K562 (cell line): ENCODE measurements around the gene PTGR2.

Source experiments
- CHD2 ChIP-seq: IDR thresholded peaks from 2 replicates; pipeline ENCODE4 v1.6.1; 2011; ENCODE audit warnings: low read depth, low read length
- EP300 ChIP-seq: IDR thresholded peaks from 2 replicates; pipeline ENCODE4 v1.6.1; 2012; ENCODE audit warnings: low read length, improper control_type of control experiment
- EZH2 ChIP-seq: IDR thresholded peaks from 2 replicates; pipeline ENCODE4 v1.6.1; 2012; ENCODE audit warnings: low read depth, mild to moderate bottlenecking, inconsistent platforms, low read length, borderline replicate concordance
- KAT7 ChIP-seq: sonication (generic); formaldehyde crosslinking; IDR thresholded peaks from 2 replicates; pipeline ENCODE4 v1.8.0; 2022; ENCODE audit warnings: missing genetic modification reagents, mild to moderate bottlenecking, borderline replicate concordance
- MYNN ChIP-seq, 2 experiments: sonication (generic); formaldehyde crosslinking in 1 of 2; IDR thresholded peaks; 2 replicates each; pipeline versions ENCODE4 v1.5.0 to v1.6.1; 2016 to 2020; ENCODE audit warnings: antibody characterized with exemption in 1 of 2, missing genetic modification reagents in 1 of 2
- NR2F6 ChIP-seq: fragments of 450-650 bp; formaldehyde crosslinking; IDR thresholded peaks from 2 replicates; pipeline ENCODE4 v1.4.0; 2020; ENCODE audit warnings: mild to moderate bottlenecking
- PHF21A ChIP-seq: fragments of 450-650 bp; IDR thresholded peaks from 2 replicates; pipeline ENCODE4 v1.6.1; 2017; ENCODE audit warnings: low read depth, borderline replicate concordance
- POLR2A ChIP-seq: fragments of 450-650 bp; conservative IDR thresholded peaks from 2 replicates; pipeline ENCODE4 v1.6.1; 2016
- ZNF274 ChIP-seq: IDR thresholded peaks from 2 replicates; pipeline ENCODE4 v1.6.1; 2011; ENCODE audit warnings: low read depth, mild to moderate bottlenecking, low read length, moderate library complexity, borderline replicate concordance
- ZNF3 ChIP-seq: fragments of 250-450 bp; sonication (Bioruptor Pico); IDR thresholded peaks from 2 replicates; pipeline ENCODE4 v1.5.0; 2021; ENCODE audit warnings: mild to moderate bottlenecking, moderate library complexity
- TF ChIP-seq, protein P1 (sequence below), 3 experiments: IDR thresholded peaks in 2 of 3; conservative IDR thresholded peaks in 1 of 3; 2 replicates each; pipeline ENCODE4 v1.5.1; 2011 to 2012; ENCODE audit warnings: low read length in 3 of 3, mild to moderate bottlenecking in 3 of 3, control low read depth in 2 of 3, improper control_type of control experiment in 1 of 3, inconsistent platforms in 1 of 3, low read depth in 1 of 3, mixed read lengths in 1 of 3, moderate library complexity in 1 of 3; ENCODE audit not compliant: insufficient read depth in 2 of 3
- TF ChIP-seq, protein P2 (sequence below): fragments of 250-450 bp; sonication (Bioruptor Pico); IDR thresholded peaks from 2 replicates; pipeline ENCODE4 v1.5.0; 2020; ENCODE audit warnings: mild to moderate bottlenecking, borderline replicate concordance
- TF ChIP-seq, protein P3 (sequence below): sonication (generic); formaldehyde crosslinking; IDR thresholded peaks from 2 replicates; pipeline ENCODE4 v1.8.1; 2023; ENCODE audit warnings: missing genetic modification reagents, mild to moderate bottlenecking, borderline replicate concordance
- TF ChIP-seq, protein P4 (sequence below): fragments of 450-650 bp; IDR thresholded peaks from 2 replicates; pipeline ENCODE4 v1.6.1; 2016; ENCODE audit warnings: borderline replicate concordance

DNA sequence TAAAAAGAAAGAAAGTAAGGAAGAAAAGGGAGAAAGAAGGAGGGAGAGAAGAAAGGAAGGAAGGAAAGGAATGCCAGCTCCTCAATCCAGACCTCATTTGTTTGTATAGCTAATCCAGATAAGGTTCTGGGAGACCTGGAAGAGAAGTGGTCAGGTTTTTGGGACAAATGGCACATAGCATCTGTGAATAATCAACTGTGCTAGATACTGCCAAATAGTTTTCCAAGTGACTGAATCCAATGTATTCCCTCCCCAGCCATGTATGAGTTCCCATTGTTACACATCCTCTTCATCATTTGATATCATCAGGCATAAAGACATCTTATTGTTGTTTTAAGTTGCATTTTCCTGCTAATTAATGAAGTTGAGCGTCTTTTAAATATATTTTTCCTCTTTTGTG is 18.6 kb upstream of the PTGR2 start:
- TF ChIP-seq KAT7 (CRISPR knock-in tag) = no peak
- TF ChIP-seq ZNF274 = no peak
- TF ChIP-seq NR2F6 = no peak
- TF ChIP-seq, protein P1, sequence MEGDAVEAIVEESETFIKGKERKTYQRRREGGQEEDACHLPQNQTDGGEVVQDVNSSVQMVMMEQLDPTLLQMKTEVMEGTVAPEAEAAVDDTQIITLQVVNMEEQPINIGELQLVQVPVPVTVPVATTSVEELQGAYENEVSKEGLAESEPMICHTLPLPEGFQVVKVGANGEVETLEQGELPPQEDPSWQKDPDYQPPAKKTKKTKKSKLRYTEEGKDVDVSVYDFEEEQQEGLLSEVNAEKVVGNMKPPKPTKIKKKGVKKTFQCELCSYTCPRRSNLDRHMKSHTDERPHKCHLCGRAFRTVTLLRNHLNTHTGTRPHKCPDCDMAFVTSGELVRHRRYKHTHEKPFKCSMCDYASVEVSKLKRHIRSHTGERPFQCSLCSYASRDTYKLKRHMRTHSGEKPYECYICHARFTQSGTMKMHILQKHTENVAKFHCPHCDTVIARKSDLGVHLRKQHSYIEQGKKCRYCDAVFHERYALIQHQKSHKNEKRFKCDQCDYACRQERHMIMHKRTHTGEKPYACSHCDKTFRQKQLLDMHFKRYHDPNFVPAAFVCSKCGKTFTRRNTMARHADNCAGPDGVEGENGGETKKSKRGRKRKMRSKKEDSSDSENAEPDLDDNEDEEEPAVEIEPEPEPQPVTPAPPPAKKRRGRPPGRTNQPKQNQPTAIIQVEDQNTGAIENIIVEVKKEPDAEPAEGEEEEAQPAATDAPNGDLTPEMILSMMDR (IDR thresholded peaks at IDR 0.05 in 2 of 3, conservative IDR thresholded peaks at IDR 0.05 in 1 of 3; ENCODE audit: insufficient read depth in 2 of 3, low read depth in 1 of 3, low read length in 3 of 3) = no peak
- TF ChIP-seq MYNN (IDR thresholded peaks at IDR 0.05) = no peak
- no peak for TF ChIP-seq MYNN (CRISPR knock-in tag; IDR thresholded peaks at IDR 0.05)
- TF ChIP-seq, protein P2, sequence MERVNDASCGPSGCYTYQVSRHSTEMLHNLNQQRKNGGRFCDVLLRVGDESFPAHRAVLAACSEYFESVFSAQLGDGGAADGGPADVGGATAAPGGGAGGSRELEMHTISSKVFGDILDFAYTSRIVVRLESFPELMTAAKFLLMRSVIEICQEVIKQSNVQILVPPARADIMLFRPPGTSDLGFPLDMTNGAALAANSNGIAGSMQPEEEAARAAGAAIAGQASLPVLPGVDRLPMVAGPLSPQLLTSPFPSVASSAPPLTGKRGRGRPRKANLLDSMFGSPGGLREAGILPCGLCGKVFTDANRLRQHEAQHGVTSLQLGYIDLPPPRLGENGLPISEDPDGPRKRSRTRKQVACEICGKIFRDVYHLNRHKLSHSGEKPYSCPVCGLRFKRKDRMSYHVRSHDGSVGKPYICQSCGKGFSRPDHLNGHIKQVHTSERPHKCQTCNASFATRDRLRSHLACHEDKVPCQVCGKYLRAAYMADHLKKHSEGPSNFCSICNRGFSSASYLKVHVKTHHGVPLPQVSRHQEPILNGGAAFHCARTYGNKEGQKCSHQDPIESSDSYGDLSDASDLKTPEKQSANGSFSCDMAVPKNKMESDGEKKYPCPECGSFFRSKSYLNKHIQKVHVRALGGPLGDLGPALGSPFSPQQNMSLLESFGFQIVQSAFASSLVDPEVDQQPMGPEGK = no peak
- no peak for TF ChIP-seq ZNF3 (CRISPR knock-in tag)
- TF ChIP-seq CHD2 = no peak
- no peak for TF ChIP-seq EP300
- no peak for TF ChIP-seq EZH2
- no peak for TF ChIP-seq PHF21A
- TF ChIP-seq, protein P3, sequence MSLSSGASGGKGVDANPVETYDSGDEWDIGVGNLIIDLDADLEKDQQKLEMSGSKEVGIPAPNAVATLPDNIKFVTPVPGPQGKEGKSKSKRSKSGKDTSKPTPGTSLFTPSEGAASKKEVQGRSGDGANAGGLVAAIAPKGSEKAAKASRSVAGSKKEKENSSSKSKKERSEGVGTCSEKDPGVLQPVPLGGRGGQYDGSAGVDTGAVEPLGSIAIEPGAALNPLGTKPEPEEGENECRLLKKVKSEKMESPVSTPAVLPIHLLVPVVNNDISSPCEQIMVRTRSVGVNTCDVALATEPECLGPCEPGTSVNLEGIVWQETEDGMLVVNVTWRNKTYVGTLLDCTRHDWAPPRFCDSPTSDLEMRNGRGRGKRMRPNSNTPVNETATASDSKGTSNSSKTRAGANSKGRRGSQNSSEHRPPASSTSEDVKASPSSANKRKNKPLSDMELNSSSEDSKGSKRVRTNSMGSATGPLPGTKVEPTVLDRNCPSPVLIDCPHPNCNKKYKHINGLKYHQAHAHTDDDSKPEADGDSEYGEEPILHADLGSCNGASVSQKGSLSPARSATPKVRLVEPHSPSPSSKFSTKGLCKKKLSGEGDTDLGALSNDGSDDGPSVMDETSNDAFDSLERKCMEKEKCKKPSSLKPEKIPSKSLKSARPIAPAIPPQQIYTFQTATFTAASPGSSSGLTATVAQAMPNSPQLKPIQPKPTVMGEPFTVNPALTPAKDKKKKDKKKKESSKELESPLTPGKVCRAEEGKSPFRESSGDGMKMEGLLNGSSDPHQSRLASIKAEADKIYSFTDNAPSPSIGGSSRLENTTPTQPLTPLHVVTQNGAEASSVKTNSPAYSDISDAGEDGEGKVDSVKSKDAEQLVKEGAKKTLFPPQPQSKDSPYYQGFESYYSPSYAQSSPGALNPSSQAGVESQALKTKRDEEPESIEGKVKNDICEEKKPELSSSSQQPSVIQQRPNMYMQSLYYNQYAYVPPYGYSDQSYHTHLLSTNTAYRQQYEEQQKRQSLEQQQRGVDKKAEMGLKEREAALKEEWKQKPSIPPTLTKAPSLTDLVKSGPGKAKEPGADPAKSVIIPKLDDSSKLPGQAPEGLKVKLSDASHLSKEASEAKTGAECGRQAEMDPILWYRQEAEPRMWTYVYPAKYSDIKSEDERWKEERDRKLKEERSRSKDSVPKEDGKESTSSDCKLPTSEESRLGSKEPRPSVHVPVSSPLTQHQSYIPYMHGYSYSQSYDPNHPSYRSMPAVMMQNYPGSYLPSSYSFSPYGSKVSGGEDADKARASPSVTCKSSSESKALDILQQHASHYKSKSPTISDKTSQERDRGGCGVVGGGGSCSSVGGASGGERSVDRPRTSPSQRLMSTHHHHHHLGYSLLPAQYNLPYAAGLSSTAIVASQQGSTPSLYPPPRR (CRISPR knock-in tag) = no peak
- TF ChIP-seq, protein P4, sequence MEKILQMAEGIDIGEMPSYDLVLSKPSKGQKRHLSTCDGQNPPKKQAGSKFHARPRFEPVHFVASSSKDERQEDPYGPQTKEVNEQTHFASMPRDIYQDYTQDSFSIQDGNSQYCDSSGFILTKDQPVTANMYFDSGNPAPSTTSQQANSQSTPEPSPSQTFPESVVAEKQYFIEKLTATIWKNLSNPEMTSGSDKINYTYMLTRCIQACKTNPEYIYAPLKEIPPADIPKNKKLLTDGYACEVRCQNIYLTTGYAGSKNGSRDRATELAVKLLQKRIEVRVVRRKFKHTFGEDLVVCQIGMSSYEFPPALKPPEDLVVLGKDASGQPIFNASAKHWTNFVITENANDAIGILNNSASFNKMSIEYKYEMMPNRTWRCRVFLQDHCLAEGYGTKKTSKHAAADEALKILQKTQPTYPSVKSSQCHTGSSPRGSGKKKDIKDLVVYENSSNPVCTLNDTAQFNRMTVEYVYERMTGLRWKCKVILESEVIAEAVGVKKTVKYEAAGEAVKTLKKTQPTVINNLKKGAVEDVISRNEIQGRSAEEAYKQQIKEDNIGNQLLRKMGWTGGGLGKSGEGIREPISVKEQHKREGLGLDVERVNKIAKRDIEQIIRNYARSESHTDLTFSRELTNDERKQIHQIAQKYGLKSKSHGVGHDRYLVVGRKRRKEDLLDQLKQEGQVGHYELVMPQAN = no peak
- no peak for TF ChIP-seq POLR2A
